Occipital lobe (tissue), 2 donors: ENCODE measurements around the gene CHAF1A. TPM values are rescaled to one million over a fixed set of nuclear protein-coding genes. Genes with fewer than 3 reads are reported as not detected.
A peak's percentile ranks its signal among the peaks of the same experiment; 100 is the strongest.

Experiments
- DNase-seq: peaks from one replicate; lab custom pipeline; 2025; lab: John Stamatoyannopoulos, UW
- total RNA-seq: library from RNA; depleted of rRNA; stranded (reverse); fragments of >200 nt; gene quantifications from one replicate; pipeline ENCODE4 v1.2.3, GENCODE V29; 2014

Gene CHAF1A
- total RNA-seq, 1 donor from 2014 or later, result 6.2 TPM

DNA sequence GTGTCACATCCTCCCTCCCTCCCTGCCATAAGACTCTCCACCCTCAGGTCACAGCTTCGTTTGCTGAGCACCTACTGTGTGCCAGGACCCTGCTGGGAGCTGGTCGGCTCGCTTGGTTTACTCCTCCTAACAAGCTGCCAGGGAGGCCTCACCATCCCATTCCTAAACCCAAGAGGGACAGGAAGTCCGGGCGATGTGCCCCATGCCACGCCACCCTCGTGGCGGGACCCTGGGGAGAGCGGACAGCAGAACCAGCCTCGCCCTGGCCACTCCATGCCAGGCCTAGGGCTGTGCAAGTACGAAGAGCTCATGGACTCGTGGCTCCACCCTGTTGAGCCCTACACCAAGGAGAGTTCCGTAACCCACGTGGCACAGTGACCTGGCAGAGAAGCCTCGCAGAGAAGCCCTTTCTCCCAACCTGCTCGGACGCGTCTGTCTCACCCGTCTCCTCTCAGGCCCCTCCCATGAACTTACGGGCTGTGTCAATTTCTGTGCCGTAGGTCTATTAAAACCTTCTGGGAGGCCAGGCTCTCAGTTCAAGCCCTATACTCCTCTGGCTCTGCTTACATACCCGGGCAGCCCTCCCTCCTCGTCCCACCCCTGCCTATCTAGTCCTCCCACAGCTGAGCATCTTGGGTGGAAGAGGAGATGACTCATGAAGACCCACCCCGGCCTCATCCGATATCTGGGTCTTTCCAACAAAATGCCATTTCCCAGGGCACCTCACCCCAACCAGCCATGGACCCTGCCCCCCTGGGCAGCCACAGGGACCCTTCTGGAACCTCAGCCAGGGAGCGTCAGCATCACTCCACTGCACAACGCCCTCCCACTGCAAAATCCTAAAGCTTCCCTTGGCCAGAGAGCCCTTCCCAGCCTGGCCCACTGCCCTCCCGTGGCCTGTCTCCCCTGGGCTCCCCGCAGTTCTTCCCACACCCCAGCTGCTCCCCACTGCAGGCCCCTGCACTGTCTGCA lies 52.6 kb downstream of the CHAF1A start:
- DNase-seq, result no peak

DNA sequence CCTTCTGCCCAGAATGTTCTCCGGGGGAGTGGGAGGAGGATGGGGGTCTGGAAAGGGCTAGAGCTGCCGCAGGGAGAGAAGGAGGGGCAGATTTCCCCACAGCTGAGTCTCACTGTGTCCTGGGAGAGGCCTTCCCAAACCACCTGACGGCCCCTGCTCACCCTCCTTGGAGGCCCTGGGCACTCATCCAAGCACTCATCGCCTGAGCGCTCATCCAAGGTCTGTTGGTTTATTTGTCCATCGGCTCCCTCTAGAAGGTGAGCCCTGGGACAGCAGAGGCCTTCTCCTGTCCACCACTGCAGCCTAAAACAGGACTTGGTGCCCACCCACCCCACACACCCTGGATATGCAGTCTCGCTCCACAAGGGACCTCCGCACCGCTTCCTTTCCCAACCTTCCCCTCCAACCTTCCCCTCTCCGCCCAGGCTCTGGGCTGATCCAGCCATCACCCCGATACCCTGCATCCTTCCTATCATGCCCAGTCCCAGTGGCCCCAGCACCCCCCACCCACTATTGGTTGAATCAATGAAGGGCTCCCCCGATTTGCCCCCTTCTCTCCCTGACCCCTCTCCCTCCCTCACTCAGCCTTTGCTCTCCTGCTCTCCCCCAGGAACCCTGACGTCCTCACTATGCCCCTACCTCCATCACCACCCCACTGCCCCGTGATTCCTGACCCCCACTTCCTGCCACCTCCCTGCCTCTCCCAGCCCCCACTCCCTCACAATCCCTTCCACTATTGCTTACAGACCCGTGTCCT lies 53.5 kb downstream of the CHAF1A start:
- no peak for DNase-seq

GRCh38 chr19:4456476-4456842 lies 54.0 kb downstream of the CHAF1A start:
- peak; percentile 33 for DNase-seq

DNA sequence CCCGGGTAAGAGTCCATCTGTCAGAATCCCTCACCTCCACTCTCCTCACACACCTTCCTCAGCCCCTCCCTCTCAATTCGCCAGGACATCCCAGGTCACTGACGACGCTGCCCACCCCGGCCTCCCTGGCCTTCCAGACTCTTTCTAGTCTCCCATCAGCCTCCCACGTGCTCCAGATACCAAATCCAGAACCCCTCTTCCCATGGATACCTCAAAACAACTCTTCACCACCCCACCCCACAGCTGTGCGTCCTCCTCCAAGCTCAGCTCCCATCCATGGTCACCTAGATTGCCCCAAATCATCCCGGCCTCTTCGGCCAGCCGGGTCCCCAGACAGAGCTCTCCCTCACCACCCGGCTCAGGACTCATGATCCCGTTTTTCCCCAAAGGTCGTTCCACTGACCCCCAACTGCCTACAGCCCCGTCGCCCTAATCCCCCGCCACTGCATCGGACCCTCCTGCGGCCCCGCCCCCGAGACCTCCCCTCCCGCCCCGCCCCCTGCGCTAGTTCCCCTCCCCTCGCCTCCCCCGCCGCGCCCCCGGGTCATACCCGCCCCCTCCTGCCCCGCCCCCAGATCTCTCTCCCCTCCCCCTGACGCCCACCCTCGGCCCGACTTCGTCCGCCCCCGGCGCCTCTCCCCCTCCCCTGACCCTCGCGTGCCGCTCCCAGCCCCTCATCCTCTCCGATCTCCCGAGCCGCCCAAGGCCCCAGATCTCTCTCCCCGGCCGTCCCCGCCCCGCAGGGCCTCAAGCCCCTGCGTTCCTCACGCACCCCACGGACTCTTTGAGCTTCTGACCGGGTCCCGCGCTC lies 54.6 kb downstream of the CHAF1A start:
- DNase-seq, result no peak

GRCh38 chr19:4457654-4458395 lies 55.4 kb downstream of the CHAF1A start, which contains the start of gene UBXN6:
Gene UBXN6, minus strand, starts transcription at chr19:4457794. Its CDS starts 97 bp downstream, at chr19:4457697.
- peak; percentile 97 for DNase-seq

- DNase-seq, result no peak
Observed at GRCh38 chr19:4464815-4465581, 62.6 kb downstream of the CHAF1A start.

GRCh38 chr19:4467835-4468234 lies 65.4 kb downstream of the CHAF1A start:
- no peak for DNase-seq

DNA sequence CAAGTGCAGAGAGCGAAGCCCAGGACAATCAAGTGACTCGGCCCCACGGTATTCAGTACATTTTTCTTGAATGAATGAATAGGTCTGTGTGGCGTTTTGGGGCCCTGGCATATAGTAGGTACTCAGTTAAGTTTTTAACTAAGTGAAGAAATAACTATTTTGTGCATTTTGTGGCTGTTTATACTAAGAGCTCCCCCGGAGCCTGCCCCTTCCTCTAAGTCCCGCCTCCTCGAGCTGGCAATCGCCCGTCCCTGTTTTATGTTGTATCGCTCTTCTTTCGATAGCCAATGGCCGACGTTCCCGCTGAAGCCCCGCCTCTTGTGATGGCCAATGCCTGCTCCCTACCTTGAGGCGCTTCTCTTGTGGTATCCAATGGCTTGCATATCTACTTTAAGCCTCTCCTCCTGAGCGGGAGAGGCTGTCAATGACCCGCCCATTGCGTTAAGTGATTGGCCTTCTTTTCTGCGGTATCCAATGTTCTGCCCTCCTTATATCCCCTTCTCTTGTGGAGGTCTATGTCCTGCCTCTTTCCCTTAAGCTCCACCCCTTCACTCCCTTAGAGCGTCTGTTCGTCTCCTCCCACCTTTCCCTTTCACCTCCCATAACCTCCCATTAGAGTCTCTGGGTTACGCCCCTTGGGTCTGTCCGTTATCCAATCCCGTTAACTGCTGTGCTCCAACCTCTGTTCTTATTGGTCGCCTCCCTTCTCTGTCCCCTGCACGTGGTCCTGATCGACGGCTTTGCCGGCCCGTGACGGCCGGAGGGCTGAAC lies 69.1 kb downstream of the CHAF1A start:
- DNase-seq, result peak; percentile 100

- no peak for DNase-seq
Observed at GRCh38 chr19:4472174-4472974, 69.9 kb downstream of the CHAF1A start, which contains the start of gene HDGFL2. Gene HDGFL2, plus strand, starts transcription at chr19:4472297. Its CDS starts 54 bp downstream, at chr19:4472351.

DNA sequence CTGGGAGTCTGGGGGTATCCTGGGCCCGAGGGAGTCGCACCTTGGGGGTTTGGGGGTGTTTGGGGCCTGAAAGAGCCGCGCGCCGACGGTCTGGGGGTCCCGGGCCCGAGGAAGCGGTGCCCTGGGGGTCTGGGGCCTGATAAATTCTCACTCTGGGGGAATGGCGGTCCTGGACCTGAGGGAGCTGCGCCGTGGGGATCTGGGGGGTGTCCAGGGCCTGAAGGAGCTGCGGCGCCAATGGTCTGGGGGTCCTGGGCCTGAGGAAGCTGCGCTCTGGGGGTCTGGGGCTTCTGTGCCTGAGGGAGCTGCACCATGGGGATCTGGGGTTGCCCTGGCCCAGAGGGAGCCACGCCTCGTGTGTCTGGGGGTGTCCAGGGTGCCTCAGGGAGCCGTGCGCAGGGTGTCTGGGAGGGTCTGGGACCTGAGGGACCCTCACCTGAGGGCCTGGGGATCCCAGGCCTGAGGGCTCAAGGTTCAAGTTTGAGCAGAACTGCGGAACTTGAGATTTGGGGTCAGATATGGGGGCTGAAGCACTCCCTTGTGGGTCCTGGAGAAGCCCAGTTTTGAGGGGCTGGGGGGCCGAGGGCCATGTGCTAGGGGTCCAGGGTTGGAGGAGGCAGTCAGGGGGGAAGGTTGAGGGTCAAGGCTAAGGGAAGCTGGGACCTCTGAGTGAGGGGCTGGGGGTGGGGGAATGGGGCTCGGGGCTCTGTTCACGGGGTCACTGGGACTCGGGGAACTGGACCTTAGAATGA lies 70.7 kb downstream of the CHAF1A start:
- no peak for DNase-seq

- DNase-seq, result no peak
Observed at GRCh38 chr19:4473763-4474513, 71.5 kb downstream of the CHAF1A start.

DNA sequence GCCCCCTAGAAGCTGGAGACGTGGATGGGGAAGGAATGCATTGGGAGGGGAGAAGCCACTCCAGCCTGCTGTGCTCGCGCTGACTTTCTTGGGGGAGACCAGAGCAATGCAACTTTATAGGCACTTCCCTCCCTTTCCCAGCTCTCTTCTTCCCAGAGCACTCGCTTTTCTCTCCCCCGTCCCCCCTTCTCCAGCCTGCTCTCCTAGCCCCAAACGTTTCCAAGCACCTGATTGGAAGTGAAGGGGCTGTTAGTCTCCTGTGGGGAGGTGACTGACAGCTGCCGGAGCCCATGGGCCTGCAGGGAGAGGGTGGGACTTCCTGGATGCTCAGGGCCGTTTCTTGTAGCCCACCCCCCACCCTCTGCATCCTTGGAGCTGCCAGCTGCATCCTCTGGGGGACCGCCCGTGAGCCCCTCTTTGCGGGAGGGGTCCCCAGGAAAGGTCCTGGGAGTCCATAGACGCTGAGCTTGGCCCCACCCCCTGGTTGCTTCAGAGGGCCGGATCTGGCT lies 72.1 kb downstream of the CHAF1A start:
- peak; percentile 44 for DNase-seq

- peak; percentile 19 for DNase-seq
Observed at GRCh38 chr19:4477034-4477801, 74.8 kb downstream of the CHAF1A start.

DNA sequence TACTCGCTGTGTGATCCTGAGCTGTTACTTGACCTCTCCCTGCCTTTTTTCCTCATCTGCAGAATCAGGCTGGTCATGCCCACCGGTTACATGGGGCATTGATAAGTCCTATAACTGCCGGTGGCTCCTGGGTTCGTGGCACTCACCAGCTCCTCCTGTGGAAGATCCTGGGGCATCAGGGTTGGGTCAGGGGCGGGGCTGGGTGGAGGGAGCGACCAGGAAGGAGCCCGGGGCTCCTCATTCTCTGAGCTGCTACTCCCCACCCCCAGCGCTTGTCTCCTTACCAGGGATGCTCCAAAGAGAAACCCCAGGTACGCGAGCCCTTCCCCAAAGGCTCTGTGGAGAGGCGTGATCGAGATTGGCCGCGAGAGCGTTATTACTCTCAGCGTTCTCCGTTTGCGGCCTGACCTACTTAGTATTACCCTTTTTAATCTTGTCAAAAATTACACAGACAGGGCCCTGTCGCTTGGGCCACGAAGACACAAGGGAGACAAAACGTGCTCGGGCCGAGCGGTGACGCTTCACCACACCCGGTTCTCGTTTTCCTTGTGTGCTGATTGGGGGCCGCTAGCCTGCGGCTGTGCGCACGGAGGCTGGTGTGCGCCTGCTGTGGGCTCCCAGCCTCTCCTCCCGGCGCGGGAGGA lies 80.4 kb downstream of the CHAF1A start:
- no peak for DNase-seq

GRCh38 chr19:4483385-4483784 lies 80.9 kb downstream of the CHAF1A start:
- no peak for DNase-seq
